ENCODE data around the gene LLGL2. TPM values are rescaled to one million over a fixed set of nuclear protein-coding genes. Genes with fewer than 3 reads are reported as not detected.

Gene LLGL2
- total and polyA plus RNA-seq, 2 donors (not counting 1 experiment from before 2014, with no cell fraction given), result 40.6 to 52.0 TPM

DNA sequence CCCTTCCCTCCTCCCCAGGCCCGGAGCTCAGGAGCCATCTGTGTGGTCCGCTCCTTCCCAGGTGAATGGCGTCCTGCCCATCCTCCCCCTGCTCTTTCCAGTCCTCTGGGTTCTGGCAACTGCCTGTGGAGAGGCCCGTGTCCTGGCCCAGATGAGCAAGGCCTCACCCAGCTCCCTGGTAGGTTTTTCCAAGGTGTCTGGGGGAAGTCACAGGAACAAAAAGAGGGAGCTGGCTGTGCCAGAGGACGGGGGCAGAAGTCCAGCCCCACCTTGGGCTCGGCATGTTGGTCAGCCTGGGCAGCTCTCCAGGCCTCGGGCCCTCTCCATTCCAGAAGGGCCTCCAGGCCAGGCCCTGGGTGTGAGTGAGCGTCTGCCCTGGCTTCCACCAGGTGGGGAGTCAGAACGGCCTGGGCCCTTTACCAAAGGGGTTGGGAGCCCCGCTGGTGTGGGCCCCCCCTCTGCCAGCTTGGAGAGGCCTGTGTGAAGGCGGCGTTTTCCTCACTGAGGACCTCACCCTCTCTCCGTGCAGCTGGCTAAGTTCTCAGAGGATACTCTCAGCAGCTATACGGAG, 35.2 kb upstream of the LLGL2 start:
- Mint-ChIP-seq H3K27ac (no peak overlapping the region), H3K9me3 (ENCODE audit: insufficient read depth) (no peaks in the 10 kb centered on the region), H3K4me3 (no peak overlapping the region), H3K27me3 (no peaks in the 10 kb centered on the region), H3K4me1 (peaks cover 21% of the 10 kb centered on the region)
- no peak overlapping the region for H3K4me2 ChIP-seq (replicated peaks; ENCODE audit: low read depth, low read length, poor library complexity, severe bottlenecking)
- no peak for TF ChIP-seq EZH2 (IDR thresholded peaks at IDR 0.05; ENCODE audit: borderline replicate concordance, insufficient read depth, low read depth, low read length, poor library complexity, severe bottlenecking)
- TF ChIP-seq, protein P1, sequence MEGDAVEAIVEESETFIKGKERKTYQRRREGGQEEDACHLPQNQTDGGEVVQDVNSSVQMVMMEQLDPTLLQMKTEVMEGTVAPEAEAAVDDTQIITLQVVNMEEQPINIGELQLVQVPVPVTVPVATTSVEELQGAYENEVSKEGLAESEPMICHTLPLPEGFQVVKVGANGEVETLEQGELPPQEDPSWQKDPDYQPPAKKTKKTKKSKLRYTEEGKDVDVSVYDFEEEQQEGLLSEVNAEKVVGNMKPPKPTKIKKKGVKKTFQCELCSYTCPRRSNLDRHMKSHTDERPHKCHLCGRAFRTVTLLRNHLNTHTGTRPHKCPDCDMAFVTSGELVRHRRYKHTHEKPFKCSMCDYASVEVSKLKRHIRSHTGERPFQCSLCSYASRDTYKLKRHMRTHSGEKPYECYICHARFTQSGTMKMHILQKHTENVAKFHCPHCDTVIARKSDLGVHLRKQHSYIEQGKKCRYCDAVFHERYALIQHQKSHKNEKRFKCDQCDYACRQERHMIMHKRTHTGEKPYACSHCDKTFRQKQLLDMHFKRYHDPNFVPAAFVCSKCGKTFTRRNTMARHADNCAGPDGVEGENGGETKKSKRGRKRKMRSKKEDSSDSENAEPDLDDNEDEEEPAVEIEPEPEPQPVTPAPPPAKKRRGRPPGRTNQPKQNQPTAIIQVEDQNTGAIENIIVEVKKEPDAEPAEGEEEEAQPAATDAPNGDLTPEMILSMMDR (IDR thresholded peaks at IDR 0.05), result no peak
- no peak overlapping the region for H3K4me3 ChIP-seq (ENCODE audit: control extremely low read depth in 1 of 5, extremely low read depth in 1 of 5, insufficient read depth in 1 of 5, low read depth in 2 of 5, low read length in 4 of 5)
- H3K79me2 ChIP-seq (ENCODE audit: control insufficient read depth, insufficient read depth, low read length), result peaks cover 5% of the 10 kb centered on the region
- no peak overlapping the region for H3K27ac ChIP-seq (ENCODE audit: low read length in 2 of 2)
- no peaks in the 10 kb centered on the region for H3K9me3 ChIP-seq (ENCODE audit: control extremely low read depth in 1 of 3, control insufficient read depth in 2 of 3, insufficient read depth in 1 of 3, low read length in 2 of 3)
- ChIA-PET CTCF (no interaction called here), POLR2A (no interaction called here)
- DNase-seq, result no peak
- intact Hi-C loops (cut with micrococcal nuclease), result no loop called here
- ATAC-seq (ENCODE audit: low read depth), result no peak
- no peak overlapping the region for H3K9ac ChIP-seq (ENCODE audit: low read length)
- no peaks in the 10 kb centered on the region for H4K20me1 ChIP-seq (ENCODE audit: control insufficient read depth, insufficient read depth, low read length, poor library complexity, severe bottlenecking)
- 94% methylated on average over 12 of the region's 14 CpGs for WGBS (ENCODE audit: insufficient coverage)
- peaks cover 0 to 44% of the 10 kb centered on the region in 2 experiments for H3K36me3 ChIP-seq (replicated peaks in 1 of 2; ENCODE audit: control extremely low read depth in 1 of 2, control insufficient read depth in 1 of 2, extremely low read depth in 1 of 2, insufficient read depth in 2 of 2, low read length in 1 of 2)
- H2AFZ ChIP-seq (ENCODE audit: insufficient read depth, low read depth, low read length, poor library complexity, severe bottlenecking), result no peak overlapping the region
- no peaks in the 10 kb centered on the region for H3K27me3 ChIP-seq (replicated peaks in 1 of 4; ENCODE audit: control extremely low read depth in 1 of 4, control insufficient read depth in 3 of 4, insufficient read depth in 4 of 4, low read length in 3 of 4)
- H3K4me1 ChIP-seq (ENCODE audit: control insufficient read depth in 2 of 2, insufficient read depth in 2 of 2, low read length in 2 of 2), result peaks cover 15 to 19% of the 10 kb centered on the region in 2 donors

DNA sequence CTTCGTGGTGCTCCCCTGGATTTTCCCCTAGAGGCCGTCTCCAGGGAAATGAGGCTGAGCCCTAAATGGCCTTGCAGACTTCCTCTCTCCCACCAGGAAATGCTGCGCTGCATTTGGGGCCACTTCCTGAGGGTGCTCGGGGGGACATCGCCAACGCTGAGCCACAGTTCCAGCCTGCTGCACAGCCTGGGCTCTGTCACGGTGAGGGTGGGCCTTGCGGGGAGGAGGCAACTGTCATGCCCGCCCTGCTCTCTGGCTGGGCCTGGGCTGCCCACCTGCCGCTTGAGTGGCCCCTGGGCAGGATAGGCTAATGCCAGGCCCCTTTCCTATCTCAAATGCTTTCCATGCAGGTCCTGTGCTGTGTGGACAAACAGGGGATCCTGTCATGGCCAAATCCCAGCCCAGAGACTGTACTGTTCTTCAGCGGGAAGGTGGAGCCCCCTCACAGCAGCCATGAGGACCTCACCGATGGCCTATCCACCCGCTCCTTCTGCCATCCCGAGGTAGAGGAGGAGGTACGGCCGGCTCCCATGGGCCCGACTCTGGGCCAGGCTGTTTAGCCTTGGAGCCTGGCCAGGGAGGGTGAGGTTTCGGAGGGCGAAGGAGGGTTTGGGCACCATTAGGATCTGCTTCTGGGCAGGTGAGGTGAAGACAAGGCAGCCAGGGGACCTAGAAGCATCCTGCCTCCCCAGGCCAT, 34.4 kb upstream of the LLGL2 start:
- intact Hi-C loops (cut with micrococcal nuclease), result no loop called here
- ChIA-PET POLR2A (no interaction called here), CTCF (no interaction called here)
- no peak overlapping the region for H3K27ac Mint-ChIP-seq
- TF ChIP-seq, protein P1 (IDR thresholded peaks at IDR 0.05), result no peak
- TF ChIP-seq EZH2 (IDR thresholded peaks at IDR 0.05; ENCODE audit: borderline replicate concordance, insufficient read depth, low read depth, low read length, poor library complexity, severe bottlenecking), result no peak
- H3K4me1 Mint-ChIP-seq, result peaks cover 21% of the 10 kb centered on the region
- Histone ChIP-seq H3K79me2 (ENCODE audit: control insufficient read depth, insufficient read depth, low read length) (peaks cover 5% of the 10 kb centered on the region), H3K4me2 (replicated peaks; ENCODE audit: low read depth, low read length, poor library complexity, severe bottlenecking) (no peak overlapping the region), H3K9me3 (ENCODE audit: control extremely low read depth in 1 of 3, control insufficient read depth in 2 of 3, insufficient read depth in 1 of 3, low read length in 2 of 3) (no peaks in the 10 kb centered on the region), H3K36me3 (replicated peaks in 1 of 2; ENCODE audit: control extremely low read depth in 1 of 2, control insufficient read depth in 1 of 2, extremely low read depth in 1 of 2, insufficient read depth in 2 of 2, low read length in 1 of 2) (peaks cover 0 to 45% of the 10 kb centered on the region in 2 experiments), H4K20me1 (ENCODE audit: control insufficient read depth, insufficient read depth, low read length, poor library complexity, severe bottlenecking) (no peaks in the 10 kb centered on the region), H3K27me3 (replicated peaks in 1 of 4; ENCODE audit: control extremely low read depth in 1 of 4, control insufficient read depth in 3 of 4, insufficient read depth in 4 of 4, low read length in 3 of 4) (no peaks in the 10 kb centered on the region), H3K4me1 (ENCODE audit: control insufficient read depth in 2 of 2, insufficient read depth in 2 of 2, low read length in 2 of 2) (peaks cover 15 to 19% of the 10 kb centered on the region in 2 donors), H3K4me3 (ENCODE audit: control extremely low read depth in 1 of 5, extremely low read depth in 1 of 5, insufficient read depth in 1 of 5, low read depth in 2 of 5, low read length in 4 of 5) (no peak overlapping the region), H2AFZ (ENCODE audit: insufficient read depth, low read depth, low read length, poor library complexity, severe bottlenecking) (no peak overlapping the region), H3K9ac (ENCODE audit: low read length) (no peak overlapping the region), H3K27ac (ENCODE audit: low read length in 2 of 2) (no peak overlapping the region)
- DNase-seq (no peak), ATAC-seq (ENCODE audit: low read depth) (no peak)
- no peaks in the 10 kb centered on the region for H3K27me3 Mint-ChIP-seq
- H3K9me3 Mint-ChIP-seq (ENCODE audit: insufficient read depth), result no peaks in the 10 kb centered on the region
- WGBS (ENCODE audit: insufficient coverage), result 58% methylated on average over 19 of the region's 19 CpGs
- no peak overlapping the region for H3K4me3 Mint-ChIP-seq
